ENCODE measurements around the gene ADAM29. TPM values are rescaled to one million over a fixed set of nuclear protein-coding genes. Genes with fewer than 3 reads are reported as not detected.

The ADAM29 gene
- total RNA-seq, 1 experiment from 2014 or later: not detected

- intact Hi-C loops (cut with micrococcal nuclease): no loop called here
- DNase-seq (ENCODE audit: low read depth, low spot score) (no peak), ATAC-seq (no peak)
- no peaks in the 10 kb centered on the region for H3K27me3 ChIP-seq (ENCODE audit: insufficient read depth, low read length)
- BruUV-seq (replicated peaks): no TSS peak
- H3K27ac ChIP-seq (ENCODE audit: low read depth, low read length): no peak overlapping the region
- RAD21 ChIA-PET (ENCODE audit: low non-redundant PET in 1 of 2, low total read pairs in 2 of 2, uncharacterized antibody in 2 of 2, unreplicated experiment in 2 of 2): no interaction called here
- H3K9ac ChIP-seq (ENCODE audit: low read length): no peak overlapping the region
- no peak overlapping the region for H3K4me2 ChIP-seq (ENCODE audit: low read length)
- no peaks in the 10 kb centered on the region for H3K36me3 ChIP-seq (ENCODE audit: control insufficient read depth in 1 of 2, insufficient read depth in 2 of 2, low read length in 2 of 2)
- POLR2A ChIA-PET: no interaction called here
- H3K9me3 ChIP-seq (ENCODE audit: control insufficient read depth in 1 of 2, insufficient read depth in 1 of 2, low read depth in 1 of 2, low read length in 2 of 2): no peaks in the 10 kb centered on the region
- no peaks in the 10 kb centered on the region for H3K79me2 ChIP-seq (ENCODE audit: insufficient read depth, low read length)
- CTCF ChIA-PET: no interaction called here
- TF ChIP-seq ZBTB33 (IDR thresholded peaks at IDR 0.05; ENCODE audit: extremely low read depth, insufficient replicate concordance, low read length): no peak
- H4K20me1 ChIP-seq (ENCODE audit: insufficient read depth): no peaks in the 10 kb centered on the region
- H3K4me1 ChIP-seq (ENCODE audit: control insufficient read depth in 1 of 2, insufficient read depth in 2 of 2, low read length in 2 of 2): no peaks in the 10 kb centered on the region
- H3K9me2 ChIP-seq (ENCODE audit: insufficient read depth): no peaks in the 10 kb centered on the region
- no peak overlapping the region for H2AFZ ChIP-seq (ENCODE audit: low read depth, low read length, poor library complexity, severe bottlenecking)
- H3K4me3 ChIP-seq (replicated peaks in 1 of 2; ENCODE audit: low read depth in 1 of 2, low read length in 2 of 2): no peak overlapping the region
Measured at GRCh38 chr4:174929346-174929745, 11.2 kb downstream of the ADAM29 start.

- no peak overlapping the region for H3K27ac ChIP-seq (ENCODE audit: low read depth, low read length)
- H3K4me1 ChIP-seq (ENCODE audit: control insufficient read depth in 1 of 2, insufficient read depth in 2 of 2, low read length in 2 of 2): no peaks in the 10 kb centered on the region
- ATAC-seq: no peak
- no peak overlapping the region for H3K4me3 ChIP-seq (replicated peaks in 1 of 2; ENCODE audit: low read depth in 1 of 2, low read length in 2 of 2)
- no peak for DNase-seq (ENCODE audit: low read depth, low spot score)
- H3K36me3 ChIP-seq (ENCODE audit: control insufficient read depth in 1 of 2, insufficient read depth in 2 of 2, low read length in 2 of 2): no peaks in the 10 kb centered on the region
- no peaks in the 10 kb centered on the region for H3K9me2 ChIP-seq (ENCODE audit: insufficient read depth)
- ChIA-PET CTCF (no interaction called here), POLR2A (no interaction called here), RAD21 (ENCODE audit: low non-redundant PET in 1 of 2, low total read pairs in 2 of 2, uncharacterized antibody in 2 of 2, unreplicated experiment in 2 of 2) (no interaction called here)
- no peaks in the 10 kb centered on the region for H4K20me1 ChIP-seq (ENCODE audit: insufficient read depth)
- no peak overlapping the region for H2AFZ ChIP-seq (ENCODE audit: low read depth, low read length, poor library complexity, severe bottlenecking)
- no peaks in the 10 kb centered on the region for H3K79me2 ChIP-seq (ENCODE audit: insufficient read depth, low read length)
- BruUV-seq (replicated peaks): no TSS peak
- intact Hi-C loops (cut with micrococcal nuclease): no loop called here
- no peaks in the 10 kb centered on the region for H3K9me3 ChIP-seq (ENCODE audit: control insufficient read depth in 1 of 2, insufficient read depth in 1 of 2, low read depth in 1 of 2, low read length in 2 of 2)
- no peaks in the 10 kb centered on the region for H3K27me3 ChIP-seq (ENCODE audit: insufficient read depth, low read length)
- H3K9ac ChIP-seq (ENCODE audit: low read length): no peak overlapping the region
- H3K4me2 ChIP-seq (ENCODE audit: low read length): no peak overlapping the region
- TF ChIP-seq ZNF274 (IDR thresholded peaks at IDR 0.05; ENCODE audit: low read depth, low read length): no peak
- no peak for TF ChIP-seq SP1 (IDR thresholded peaks at IDR 0.05; ENCODE audit: low read depth)
- TF ChIP-seq TCF7L2 (IDR thresholded peaks at IDR 0.05; ENCODE audit: borderline replicate concordance, extremely low read depth, insufficient read depth, insufficient read length): no peak
- TF ChIP-seq FOSL1 (IDR thresholded peaks at IDR 0.05; ENCODE audit: low read depth): no peak
- no peak for TF ChIP-seq CTCF (IDR thresholded peaks at IDR 0.05 in 2 of 3, conservative IDR thresholded peaks at IDR 0.05 in 1 of 3; ENCODE audit: borderline replicate concordance in 1 of 3, insufficient read depth in 1 of 3, low read depth in 2 of 3, low read length in 2 of 3)
- TF ChIP-seq ATF3 (IDR thresholded peaks at IDR 0.05): no peak
- TF ChIP-seq POLR2A (IDR thresholded peaks at IDR 0.05; ENCODE audit: borderline replicate concordance, extremely low read depth, insufficient read depth, insufficient read length): no peak
- no peak for TF ChIP-seq ZBTB33 (IDR thresholded peaks at IDR 0.05; ENCODE audit: extremely low read depth, insufficient replicate concordance, low read length)
- TF ChIP-seq ELF1 (IDR thresholded peaks at IDR 0.05; ENCODE audit: borderline replicate concordance, low read depth): no peak
- no peak for TF ChIP-seq EGR1 (IDR thresholded peaks at IDR 0.05; ENCODE audit: low read depth)
Measured at GRCh38 chr4:174930895-174931294, 12.7 kb downstream of the ADAM29 start.
